ENCODE measurements around the gene ERBB2. TPM values are rescaled to one million over a fixed set of nuclear protein-coding genes. Genes with fewer than 3 reads are reported as not detected.
A peak's percentile ranks its signal among the peaks of the same experiment; 100 is the strongest.
"Not testable (repeated sequence)": the region's sequence is repeated elsewhere in the genome, so short reads cannot be mapped to it uniquely, and the experiment has no call there.

The ERBB2 gene
- total RNA-seq, 1 donor, result 44.2 TPM

GRCh38 chr17:39695089-39695474 is 4.8 kb upstream of the ERBB2 start:
- Histone ChIP-seq H3K27ac (ENCODE audit: low read depth, low read length) (no peak overlapping the region), H4K20me1 (ENCODE audit: insufficient read depth, low read length) (no peaks in the 10 kb centered on the region), H3K36me3 (ENCODE audit: insufficient read depth, low read length) (no peaks in the 10 kb centered on the region), H3K27me3 (ENCODE audit: insufficient read depth, low read length) (no peaks in the 10 kb centered on the region), H3K79me2 (ENCODE audit: insufficient read depth, low read length) (peaks cover 5% of the 10 kb centered on the region), H3K4me1 (ENCODE audit: insufficient read depth, low read length) (no peaks in the 10 kb centered on the region), H3K4me2 (ENCODE audit: insufficient read depth, low read length) (no peak overlapping the region), H2AFZ (ENCODE audit: low read length) (no peak overlapping the region), H3K9me3 (ENCODE audit: low read depth, low read length) (no peaks in the 10 kb centered on the region), H3K4me3 (ENCODE audit: insufficient read depth, low read length) (no peak overlapping the region)
- no peak for DNase-seq (ENCODE audit: insufficient read length, low spot score, missing footprints)
- no peak for TF ChIP-seq CTCF (IDR thresholded peaks at IDR 0.05; ENCODE audit: extremely low read depth, low read depth, low read length)

- Histone ChIP-seq H3K79me2 (ENCODE audit: insufficient read depth, low read length) (peaks cover 20% of the 10 kb centered on the region), H3K9me3 (ENCODE audit: low read depth, low read length) (no peaks in the 10 kb centered on the region), H3K4me2 (ENCODE audit: insufficient read depth, low read length) (no peak overlapping the region), H2AFZ (ENCODE audit: low read length) (no peak overlapping the region), H3K36me3 (ENCODE audit: insufficient read depth, low read length) (no peaks in the 10 kb centered on the region), H3K27ac (ENCODE audit: low read depth, low read length) (no peak overlapping the region), H3K27me3 (ENCODE audit: insufficient read depth, low read length) (no peaks in the 10 kb centered on the region), H4K20me1 (ENCODE audit: insufficient read depth, low read length) (peaks cover 8% of the 10 kb centered on the region), H3K4me3 (ENCODE audit: insufficient read depth, low read length) (no peak overlapping the region), H3K4me1 (ENCODE audit: insufficient read depth, low read length) (peaks cover 8% of the 10 kb centered on the region)
- no peak for TF ChIP-seq CTCF (IDR thresholded peaks at IDR 0.05; ENCODE audit: extremely low read depth, low read depth, low read length)
- no peak for DNase-seq (ENCODE audit: insufficient read length, low spot score, missing footprints)
Measured at GRCh38 chr17:39696731-39697130, 3.1 kb upstream of the ERBB2 start.

- Histone ChIP-seq H3K4me1 (ENCODE audit: insufficient read depth, low read length) (peaks cover 8% of the 10 kb centered on the region), H3K4me2 (ENCODE audit: insufficient read depth, low read length) (no peak overlapping the region), H3K79me2 (ENCODE audit: insufficient read depth, low read length) (peaks cover 32% of the 10 kb centered on the region), H3K27me3 (ENCODE audit: insufficient read depth, low read length) (no peaks in the 10 kb centered on the region), H3K27ac (ENCODE audit: low read depth, low read length) (no peak overlapping the region), H3K9me3 (ENCODE audit: low read depth, low read length) (no peaks in the 10 kb centered on the region), H4K20me1 (ENCODE audit: insufficient read depth, low read length) (peaks cover 12% of the 10 kb centered on the region), H3K4me3 (ENCODE audit: insufficient read depth, low read length) (no peak overlapping the region), H2AFZ (ENCODE audit: low read length) (no peak overlapping the region), H3K36me3 (ENCODE audit: insufficient read depth, low read length) (no peaks in the 10 kb centered on the region)
- DNase-seq (ENCODE audit: insufficient read length, low spot score, missing footprints), result peak; percentile 53
- no peak for TF ChIP-seq CTCF (IDR thresholded peaks at IDR 0.05; ENCODE audit: extremely low read depth, low read depth, low read length)
Measured at GRCh38 chr17:39697961-39698360, 1.9 kb upstream of the ERBB2 start.

- H3K27ac ChIP-seq (ENCODE audit: low read depth, low read length), result peak overlapping the region; percentile 19
- not testable (repeated sequence) for H3K9me3 ChIP-seq (ENCODE audit: low read depth, low read length)
Measured at GRCh38 chr17:39699157-39699817, 577 bp upstream of the ERBB2 start.

More at GRCh38 chr17:39699157-39699817, 577 bp upstream of the ERBB2 start:
- H3K27me3 ChIP-seq (ENCODE audit: insufficient read depth, low read length); H3K4me1 ChIP-seq (ENCODE audit: insufficient read depth, low read length); H3K36me3 ChIP-seq (ENCODE audit: insufficient read depth, low read length): not testable (repeated sequence)
- Histone ChIP-seq H4K20me1 (ENCODE audit: insufficient read depth, low read length) (peaks cover 20% of the 10 kb centered on the region), H2AFZ (ENCODE audit: low read length) (peak overlapping the region; percentile 83), H3K4me3 (ENCODE audit: insufficient read depth, low read length) (peak overlapping the region; percentile 76), H3K79me2 (ENCODE audit: insufficient read depth, low read length) (peaks cover 45% of the 10 kb centered on the region), H3K4me2 (ENCODE audit: insufficient read depth, low read length) (peak overlapping the region; percentile 86)
- peak; percentile 93 for DNase-seq (ENCODE audit: insufficient read length, low spot score, missing footprints)

Measured in osteoblast (primary cell).